GM10248 (cell line): Measurements from ENCODE around the gene SMNDC1.

Experiments used
- CTCF ChIA-PET: fragments of 300-600 bp; sonication (Branson Sonifier 250); formaldehyde crosslinking; extraction: SDS; loops from one replicate; lab custom pipeline; 2021; ENCODE audit warnings: antibody characterized with exemption; lab: Yijun Ruan, JAX
- POLR2A ChIA-PET: fragments of 350-650 bp; sonication (Branson Sonifier 250); formaldehyde crosslinking; extraction: SDS; loops from one replicate; lab custom pipeline; 2020; ENCODE audit warnings: antibody characterized with exemption; lab: Yijun Ruan, JAX
- DNase-seq: peaks from one replicate; pipeline ENCODE4 v3.0.0; 2012; ENCODE audit errors: extremely low spot score
- TF ChIP-seq, protein P1 (sequence below): IDR thresholded peaks from 2 replicates; pipeline ENCODE4 v1.5.1; 2012; ENCODE audit warnings: mild to moderate bottlenecking, low read depth; ENCODE audit errors: extremely low read depth, missing control alignments, control extremely low read depth

The SMNDC1 gene

DNA sequence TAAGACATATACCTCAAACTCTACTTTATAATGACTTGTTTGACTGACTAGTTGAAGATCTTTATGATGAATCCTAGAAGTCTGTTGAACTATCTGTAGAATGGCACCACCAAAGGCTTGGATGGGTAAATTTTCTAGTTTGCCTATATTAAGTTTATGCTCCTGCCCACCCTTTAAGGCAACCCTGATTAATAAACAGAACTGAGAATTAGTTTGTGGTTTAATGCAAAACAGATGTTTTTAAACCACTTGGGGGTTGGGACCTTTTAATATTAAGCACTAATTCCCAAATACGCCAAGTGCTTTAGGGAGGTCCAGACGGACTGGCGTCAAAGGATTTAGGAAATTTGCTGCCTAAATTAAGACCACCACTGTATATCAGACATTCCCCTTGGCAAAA lies 20.5 kb downstream of the SMNDC1 start:
- no peak for DNase-seq
- TF ChIP-seq, protein P1, sequence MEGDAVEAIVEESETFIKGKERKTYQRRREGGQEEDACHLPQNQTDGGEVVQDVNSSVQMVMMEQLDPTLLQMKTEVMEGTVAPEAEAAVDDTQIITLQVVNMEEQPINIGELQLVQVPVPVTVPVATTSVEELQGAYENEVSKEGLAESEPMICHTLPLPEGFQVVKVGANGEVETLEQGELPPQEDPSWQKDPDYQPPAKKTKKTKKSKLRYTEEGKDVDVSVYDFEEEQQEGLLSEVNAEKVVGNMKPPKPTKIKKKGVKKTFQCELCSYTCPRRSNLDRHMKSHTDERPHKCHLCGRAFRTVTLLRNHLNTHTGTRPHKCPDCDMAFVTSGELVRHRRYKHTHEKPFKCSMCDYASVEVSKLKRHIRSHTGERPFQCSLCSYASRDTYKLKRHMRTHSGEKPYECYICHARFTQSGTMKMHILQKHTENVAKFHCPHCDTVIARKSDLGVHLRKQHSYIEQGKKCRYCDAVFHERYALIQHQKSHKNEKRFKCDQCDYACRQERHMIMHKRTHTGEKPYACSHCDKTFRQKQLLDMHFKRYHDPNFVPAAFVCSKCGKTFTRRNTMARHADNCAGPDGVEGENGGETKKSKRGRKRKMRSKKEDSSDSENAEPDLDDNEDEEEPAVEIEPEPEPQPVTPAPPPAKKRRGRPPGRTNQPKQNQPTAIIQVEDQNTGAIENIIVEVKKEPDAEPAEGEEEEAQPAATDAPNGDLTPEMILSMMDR: no peak
- CTCF ChIA-PET: interaction anchor here (0.7 to 1.9 kb wide), 6 partner anchors 9 to 1073 kb away, joined by 3 to 7 read pairs (median 3); no protein-coding TSS in a partner anchor
- POLR2A ChIA-PET: no interaction called here

DNA sequence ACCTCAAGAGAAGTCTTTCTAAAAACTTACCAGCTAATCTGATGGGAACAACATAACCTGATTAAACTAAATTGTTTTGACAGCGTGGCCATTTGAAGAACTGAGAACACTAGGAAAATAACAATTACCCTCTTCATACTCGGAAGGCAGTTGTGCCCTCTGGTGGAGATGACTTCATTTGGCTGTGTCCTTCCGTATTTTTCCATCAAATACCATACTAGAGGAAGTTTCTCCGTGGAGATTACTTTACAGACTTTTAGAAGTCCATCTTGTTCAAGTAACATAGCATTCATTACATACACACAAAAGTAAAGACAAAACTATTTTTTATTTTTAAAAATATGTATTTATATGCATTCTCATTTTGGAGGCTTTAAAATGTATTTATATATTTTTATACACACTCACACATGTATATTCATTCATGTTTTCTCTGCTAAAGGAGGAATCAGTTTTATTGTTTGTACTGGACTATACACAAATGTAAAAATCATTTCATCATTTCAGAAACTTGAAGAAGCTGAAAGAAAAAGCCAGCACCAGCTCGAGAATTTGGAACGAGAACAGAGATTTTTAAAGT lies 25.2 kb downstream of the SMNDC1 start:
- CTCF ChIA-PET: interaction anchor here (0.6 to 3.6 kb wide), 31 partner anchors 10 to 395 kb away, joined by 3 to 39 read pairs (median 4); partner anchors contain the start of genes MXI1 and SMNDC1
- TF ChIP-seq, protein P1: peak; percentile 66
- peak; percentile 41 for DNase-seq
- POLR2A ChIA-PET: no interaction called here

DNA sequence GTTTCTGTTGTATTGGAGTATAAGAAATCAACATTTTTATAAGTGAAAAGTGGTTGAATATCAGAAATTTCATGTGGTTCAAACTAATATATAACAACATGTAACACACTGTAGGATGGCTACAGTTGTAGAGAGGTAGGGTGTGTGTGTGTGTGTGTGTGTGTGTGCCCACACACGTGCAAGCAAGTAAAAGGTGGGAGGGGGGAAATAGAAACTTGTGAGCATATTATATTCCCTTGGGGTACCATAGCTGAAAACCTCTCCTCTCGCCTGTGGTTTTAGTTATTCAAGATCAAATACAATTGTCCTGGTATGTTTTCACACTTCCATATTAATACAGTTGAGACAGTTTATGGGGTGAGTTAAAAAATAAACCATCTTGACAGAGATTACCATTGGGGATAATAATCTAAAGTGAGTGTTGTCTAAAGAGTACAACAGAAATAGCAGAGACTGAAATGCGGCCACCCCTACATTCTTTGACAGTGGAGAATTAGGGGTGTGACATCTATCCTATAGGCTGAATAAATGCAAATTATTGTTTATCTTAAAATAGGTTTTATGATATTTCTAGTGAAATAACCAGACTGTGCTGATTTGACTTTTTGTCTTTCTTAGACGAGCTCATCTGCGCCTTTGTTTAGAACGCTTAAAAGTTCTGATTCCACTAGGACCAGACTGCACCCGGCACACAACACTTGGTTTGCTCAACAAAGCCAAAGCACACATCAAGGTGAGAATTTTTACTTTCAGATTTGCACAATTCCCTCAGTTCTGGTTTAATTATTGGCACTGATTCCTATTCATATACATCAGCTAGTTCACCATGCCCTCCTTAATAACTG lies 25.9 kb downstream of the SMNDC1 start:
- TF ChIP-seq, protein P1: no peak
- no peak for DNase-seq
- ChIA-PET CTCF (interaction anchor here (0.8 to 3.6 kb wide), 28 partner anchors 9 to 394 kb away, joined by 3 to 39 read pairs (median 4); partner anchors contain the start of genes MXI1 and SMNDC1), POLR2A (no interaction called here)

DNA sequence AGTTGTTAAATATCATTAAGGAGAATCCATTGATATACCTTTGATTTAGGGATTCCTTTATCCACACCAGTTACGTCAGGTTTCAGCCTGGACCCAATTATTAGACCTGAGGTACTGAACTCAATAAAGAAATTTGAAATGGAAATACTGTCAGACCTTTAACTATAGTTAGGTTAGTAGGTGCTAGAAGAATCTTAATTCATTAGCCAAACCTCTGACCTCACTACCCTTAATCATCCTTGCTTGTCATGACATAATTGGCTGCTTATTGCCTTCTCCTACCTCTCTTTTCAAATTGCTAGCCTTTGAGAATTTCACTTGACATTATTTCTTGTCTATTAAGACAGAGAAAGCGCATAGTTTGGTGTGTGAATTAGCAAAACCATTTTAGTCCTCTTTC lies 27.1 kb downstream of the SMNDC1 start:
- ChIA-PET POLR2A (no interaction called here), CTCF (interaction anchor here (2.5 to 3.6 kb wide), 2 partner anchors 135 to 139 kb away, joined by 38 to 39 read pairs; no protein-coding TSS in a partner anchor)
- no peak for DNase-seq
- TF ChIP-seq, protein P1: no peak

DNA sequence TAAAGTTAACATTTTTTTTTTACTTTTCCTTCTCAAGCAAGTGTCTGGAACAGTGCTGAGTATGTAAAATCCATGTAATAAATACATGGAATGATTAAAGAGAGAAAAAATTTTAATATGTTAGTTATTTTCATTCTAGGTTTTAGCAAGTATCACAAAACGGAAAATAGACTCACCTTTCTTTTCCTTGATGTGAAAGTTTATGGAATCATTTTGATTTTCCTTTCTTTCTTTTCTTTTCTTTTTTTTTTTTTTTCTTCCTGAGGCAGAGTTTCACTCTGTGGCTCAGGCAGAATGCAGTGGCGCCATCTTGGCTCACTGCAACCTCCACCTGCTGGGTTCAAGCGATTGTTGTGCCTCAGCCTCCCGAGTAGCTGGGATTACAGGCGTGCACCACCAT lies 28.1 kb downstream of the SMNDC1 start:
- no peak for DNase-seq
- CTCF ChIA-PET: interaction anchor here (2.6 kb wide), 1 partner anchor 138 kb away, joined by 22 read pairs; no protein-coding TSS in a partner anchor
- TF ChIP-seq, protein P1: no peak
- POLR2A ChIA-PET: no interaction called here

DNA sequence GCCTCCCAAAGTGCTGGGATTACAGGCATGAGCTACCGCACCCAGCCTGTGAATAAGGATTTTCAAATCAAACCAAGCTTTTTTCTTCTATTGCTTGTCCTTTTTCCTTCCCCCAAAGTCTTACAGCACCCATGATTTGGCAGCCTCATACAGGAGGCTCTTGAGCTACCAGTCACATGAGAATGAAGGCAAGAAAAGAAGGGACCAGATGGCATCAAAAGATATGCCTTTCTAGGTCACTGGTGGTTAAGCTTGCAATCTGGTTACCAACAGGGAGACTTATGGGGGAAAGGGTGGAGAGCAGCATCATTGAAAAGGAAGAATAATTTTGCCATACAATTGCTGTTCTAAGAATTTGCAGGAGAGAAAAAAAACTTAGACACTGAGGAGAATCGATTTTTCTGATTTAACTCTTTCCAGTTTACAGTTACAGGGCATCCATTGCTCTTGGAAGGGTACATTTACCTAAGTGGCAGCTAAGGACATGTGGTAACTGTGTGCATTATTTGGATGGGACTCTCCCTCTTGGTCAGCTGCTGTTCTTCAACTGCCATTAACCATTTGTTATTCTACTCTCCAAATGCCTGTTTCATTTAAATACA lies 29.5 kb downstream of the SMNDC1 start:
- CTCF ChIA-PET: interaction anchor here (1.2 to 2.6 kb wide), 10 partner anchors 12 to 170 kb away, joined by 3 to 22 read pairs (median 4); no protein-coding TSS in a partner anchor
- TF ChIP-seq, protein P1: no peak
- no peak for DNase-seq
- POLR2A ChIA-PET: no interaction called here
